Sciatic nerve (tissue), 2 donors: Measurements from ENCODE around the gene LUC7L. TPM values are rescaled to one million over a fixed set of nuclear protein-coding genes. Genes with fewer than 3 reads are reported as not detected.
A peak's percentile ranks its signal among the peaks of the same experiment; 100 is the strongest.
"Not testable (repeated sequence)": the region's sequence is repeated elsewhere in the genome, so short reads cannot be mapped to it uniquely, and the experiment has no call there.

Source experiments
- ATAC-seq: fragments of 200-7000 bp; cut with Tn5 transposase; one replicate; pipeline ENCODE4 v1.9.1; 2020; ENCODE audit warnings: mild to moderate bottlenecking, moderate library complexity
- DNase-seq: peaks from one replicate; pipeline ENCODE4 v3.0.0-alpha.2; 2020; ENCODE audit warnings: low spot score
- intact Hi-C: fragments of 100-400 bp; cut with DNase I; formaldehyde crosslinking; loops from one replicate; pipeline ENCODE4 v1.14.2; 2022
- total RNA-seq: library from RNA; stranded (reverse); fragmentation: NEBNext Ultra II Directional; extraction: Animal tissue kit (Norgen Biotek cat#: 25700); gene quantifications from one replicate; pipeline ENCODE4 v1.2.1, GENCODE V29; 2021
- donor health status: DM: no; HTN: no; CAD: no.
- donor health status: DM: no; HTN: no; CAD: no.

LUC7L gene
- total RNA-seq, 1 donor from 2014 or later: 102 TPM

DNA sequence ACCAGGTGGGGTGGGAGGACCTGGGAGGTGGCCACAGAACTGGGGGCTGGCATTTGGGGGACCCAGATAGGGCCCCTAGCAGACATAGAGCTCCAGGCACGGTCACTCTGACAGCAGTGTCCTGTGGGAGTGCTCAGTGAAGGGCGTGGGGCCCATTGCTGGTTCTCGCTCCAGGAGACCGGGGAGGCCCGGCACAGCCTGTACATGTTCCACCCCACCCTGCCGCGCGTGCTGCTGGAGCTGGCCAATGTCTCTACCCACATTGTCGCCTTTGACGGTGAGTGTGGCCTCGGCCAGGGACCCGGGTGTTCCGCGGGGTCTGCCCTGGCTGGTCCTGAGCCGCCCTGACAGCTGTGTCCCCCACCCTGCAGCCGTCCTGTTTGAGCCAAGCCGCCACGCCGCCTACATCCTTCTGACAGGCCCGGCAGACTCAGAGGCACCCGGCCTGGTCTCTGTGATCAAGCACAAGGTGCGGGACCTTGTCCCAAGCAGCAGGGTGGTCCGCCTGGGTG lies 35.2 kb upstream of the LUC7L start:
- intact Hi-C loops: no loop called here
- DNase-seq: no peak
- no peak for ATAC-seq

DNA sequence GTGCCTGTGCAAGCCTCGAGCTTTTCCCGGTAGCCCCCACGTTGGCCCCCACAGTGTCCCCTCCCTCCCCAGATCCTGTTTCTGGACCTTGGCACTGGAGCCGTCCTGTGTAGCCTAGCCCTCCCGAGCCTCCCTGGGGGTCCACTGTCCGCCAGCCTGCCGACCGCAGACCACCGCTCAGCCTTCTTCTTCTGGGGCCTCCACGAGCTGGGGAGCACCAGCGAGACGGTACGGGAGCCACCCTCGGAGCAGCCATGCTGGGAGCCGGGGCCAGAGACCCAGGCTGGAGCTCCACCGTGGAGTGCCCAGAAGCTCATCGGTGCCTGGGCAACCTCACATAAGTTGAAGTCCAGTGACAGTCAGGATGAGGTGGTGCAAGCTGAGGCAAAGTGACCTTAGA lies 34.7 kb upstream of the LUC7L start:
- intact Hi-C loops: no loop called here
- DNase-seq (no peak), ATAC-seq (no peak)

DNA sequence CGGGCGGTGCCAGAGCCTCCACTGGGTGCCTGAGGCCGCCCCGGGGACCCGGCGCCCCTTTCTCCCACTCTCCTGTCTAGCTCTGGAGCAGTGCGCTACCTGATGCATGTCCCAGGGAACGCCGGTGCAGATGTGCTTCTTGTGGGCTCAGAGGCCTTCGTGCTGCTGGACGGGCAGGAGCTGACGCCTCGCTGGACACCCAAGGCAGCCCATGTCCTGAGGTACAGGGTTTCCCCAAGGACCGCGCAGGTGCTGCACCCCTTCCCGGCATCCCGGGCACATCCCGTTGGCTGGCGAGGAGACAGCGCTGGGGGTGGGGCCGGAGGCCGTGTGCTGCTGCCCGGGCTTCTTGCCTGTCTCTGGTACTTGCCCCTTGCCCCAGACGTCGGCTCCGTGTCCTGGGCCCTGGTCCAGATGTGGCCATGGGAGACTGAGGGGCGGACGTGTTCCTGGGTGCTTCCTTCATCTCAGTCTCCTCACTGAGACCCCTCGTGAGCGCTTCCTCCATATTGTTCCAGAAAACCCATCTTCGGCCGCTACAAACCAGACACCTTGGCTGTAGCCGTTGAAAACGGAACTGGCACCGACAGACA lies 34.0 kb upstream of the LUC7L start:
- intact Hi-C loops: no loop called here
- ATAC-seq (no peak), DNase-seq (no peak)

DNA sequence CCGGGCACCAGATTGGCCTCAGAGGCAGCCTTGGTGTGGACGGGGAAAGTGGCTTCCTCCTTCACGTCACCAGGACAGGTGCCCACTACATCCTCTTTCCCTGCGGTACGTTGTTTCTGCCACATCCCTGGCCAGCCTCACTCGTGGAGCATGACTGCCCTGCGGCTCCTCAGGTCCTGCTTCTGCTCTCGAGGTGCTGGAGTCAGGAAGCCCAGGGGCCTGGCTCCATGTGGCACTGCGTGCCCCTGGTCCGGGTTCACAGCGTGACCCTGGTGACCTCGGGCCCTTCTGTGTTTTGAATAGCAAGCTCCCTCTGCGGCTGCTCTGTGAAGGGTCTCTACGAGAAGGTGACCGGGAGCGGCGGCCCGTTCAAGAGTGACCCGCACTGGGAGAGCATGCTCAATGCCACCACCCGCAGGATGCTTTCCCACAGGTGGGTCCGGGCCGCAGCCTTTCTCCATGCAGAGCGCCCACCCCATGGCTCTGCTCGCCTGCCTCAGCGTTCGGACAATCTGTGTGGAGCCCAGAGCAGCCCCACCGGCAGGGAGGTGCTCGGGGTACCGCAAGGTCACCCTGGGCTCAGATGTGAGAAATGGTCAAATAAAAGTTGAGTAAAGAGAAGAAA lies 33.0 kb upstream of the LUC7L start:
- ATAC-seq (no peak), DNase-seq (no peak)
- intact Hi-C loops: no loop called here

DNA sequence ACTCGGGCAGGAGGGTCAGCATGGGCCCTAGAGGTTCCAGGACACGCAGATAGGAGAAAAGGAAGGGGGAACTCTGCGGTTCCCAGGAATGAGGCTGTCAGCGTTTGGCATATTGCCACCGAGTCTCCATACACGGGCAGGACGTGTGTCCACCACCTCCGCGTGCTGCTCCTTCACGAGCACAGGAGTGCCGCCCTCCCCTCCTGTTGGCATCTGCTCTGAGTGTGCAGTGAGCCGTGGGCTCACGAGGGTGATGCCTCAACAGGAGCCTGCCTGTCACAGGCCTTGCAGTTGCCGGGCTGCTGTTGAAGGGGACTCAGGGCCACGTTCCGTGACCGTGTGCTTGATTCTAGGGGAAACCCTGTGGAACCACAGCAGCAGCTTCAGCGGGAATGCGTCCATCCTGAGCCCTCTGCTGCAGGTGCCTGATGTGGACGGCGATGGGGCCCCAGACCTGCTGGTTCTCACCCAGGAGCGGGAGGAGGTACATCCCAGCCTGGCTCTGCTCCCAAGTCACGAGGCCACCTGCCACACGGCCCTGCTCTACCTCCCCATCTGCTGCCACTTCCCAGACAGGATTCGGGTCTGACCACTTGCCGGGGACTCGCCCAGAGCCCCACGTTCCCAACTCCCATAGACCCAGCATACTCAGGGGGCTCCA lies 31.9 kb upstream of the LUC7L start:
- intact Hi-C loops: no loop called here
- DNase-seq: no peak
- ATAC-seq: no peak

DNA sequence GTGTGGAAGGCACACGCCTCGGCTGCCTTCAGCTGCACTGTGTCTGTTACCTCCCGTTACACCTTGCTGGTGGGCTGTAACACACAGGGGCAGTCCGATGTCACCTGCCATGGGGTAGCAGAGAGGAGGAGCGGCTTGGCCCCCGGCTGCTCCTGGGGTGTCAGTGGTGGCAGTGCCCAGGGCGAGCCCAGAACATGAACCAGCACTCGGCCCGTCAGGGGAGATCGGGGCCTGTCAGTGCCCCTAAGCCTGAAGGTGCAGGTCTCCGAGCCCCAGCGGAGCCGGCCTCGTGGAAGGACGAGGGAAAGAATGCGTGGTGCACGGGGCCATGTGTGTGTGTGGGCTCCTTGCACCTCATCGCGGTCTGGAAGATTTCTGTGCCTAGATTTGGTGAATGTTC lies 31.1 kb upstream of the LUC7L start:
- intact Hi-C loops: no loop called here
- DNase-seq (no peak), ATAC-seq (no peak)

DNA sequence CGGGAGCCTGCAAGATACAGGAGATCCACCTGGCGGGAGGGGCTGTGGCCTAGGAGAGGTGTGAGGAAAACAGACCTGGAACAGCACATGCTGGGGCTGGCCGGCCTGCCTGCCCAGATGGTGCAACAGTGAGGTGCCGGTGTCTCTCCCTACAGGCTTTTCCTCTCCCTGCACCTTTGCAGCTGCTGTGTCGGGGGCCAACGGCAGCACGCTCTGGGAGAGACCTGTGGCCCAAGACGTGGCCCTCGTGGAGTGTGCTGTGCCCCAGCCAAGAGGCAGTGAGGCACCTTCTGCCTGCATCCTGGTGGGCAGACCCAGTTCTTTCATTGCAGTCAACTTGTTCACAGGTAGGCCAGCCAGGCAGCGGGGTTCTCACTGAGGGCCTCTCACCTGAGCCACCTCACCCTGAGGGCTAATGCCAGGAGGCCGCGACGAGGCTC lies 30.6 kb upstream of the LUC7L start:
- ATAC-seq: no peak
- no peak for DNase-seq
- intact Hi-C loops: no loop called here

DNA sequence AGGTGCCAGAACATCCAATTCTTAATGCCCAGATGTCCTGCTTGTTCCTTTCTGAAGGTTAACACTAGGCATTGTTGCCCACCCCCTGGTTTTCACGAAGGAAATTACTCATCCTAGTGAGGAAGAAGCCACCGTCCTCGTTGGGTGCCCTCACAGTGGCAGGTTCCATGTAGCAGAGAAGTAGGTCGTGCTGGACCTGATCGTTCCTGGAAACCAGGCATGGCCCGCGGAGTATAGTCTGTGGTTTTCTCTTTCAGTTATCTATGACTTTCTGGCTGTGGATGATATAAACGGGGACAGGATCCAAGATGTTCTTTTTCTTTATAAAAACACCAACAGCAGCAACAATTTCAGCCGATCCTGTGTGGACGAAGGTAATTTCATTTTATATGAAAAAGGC lies 30.0 kb upstream of the LUC7L start:
- ATAC-seq (no peak), DNase-seq (no peak)
- intact Hi-C loops: no loop called here

DNA sequence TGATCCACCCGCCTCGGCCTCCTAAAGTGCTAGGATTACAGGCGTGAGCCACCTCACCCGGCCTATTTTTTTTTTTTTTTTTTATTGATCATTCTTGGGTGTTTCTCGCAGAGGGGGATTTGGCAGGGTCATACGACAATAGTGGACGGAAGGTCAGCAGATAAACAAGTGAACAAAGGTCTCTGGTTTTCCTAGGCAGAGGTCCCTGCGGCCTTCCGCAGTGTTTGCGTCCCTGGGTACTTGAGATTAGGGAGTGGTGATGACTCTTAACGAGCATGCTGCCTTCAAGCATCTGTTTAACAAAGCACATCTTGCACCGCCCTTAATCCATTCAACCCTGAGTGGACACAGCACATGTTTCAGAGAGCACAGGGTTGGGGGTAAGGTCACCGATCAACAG lies 28.8 kb upstream of the LUC7L start:
- intact Hi-C loops, ATAC-seq, DNase-seq: not testable (repeated sequence)

DNA sequence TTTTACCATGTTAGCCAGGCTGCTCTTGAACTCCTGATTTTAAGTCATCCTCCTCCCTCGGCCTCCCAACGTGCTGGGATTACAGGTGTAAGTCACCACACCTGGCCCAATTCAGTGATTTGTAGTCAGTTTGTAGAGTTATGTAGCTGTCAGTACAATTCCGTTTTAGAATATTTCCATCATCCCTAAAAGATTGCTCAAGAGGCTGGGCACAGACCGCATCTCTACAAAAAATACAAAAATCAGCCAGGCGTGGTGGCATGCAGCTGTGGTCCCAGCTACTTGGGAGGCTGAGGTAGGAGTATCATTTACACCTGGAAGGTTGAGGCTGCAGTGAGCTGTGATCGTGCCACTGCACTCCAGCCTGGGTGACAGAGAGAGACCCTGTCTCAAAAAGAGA lies 25.9 kb upstream of the LUC7L start:
- intact Hi-C loops: no loop called here
- ATAC-seq (no peak), DNase-seq (no peak)

DNA sequence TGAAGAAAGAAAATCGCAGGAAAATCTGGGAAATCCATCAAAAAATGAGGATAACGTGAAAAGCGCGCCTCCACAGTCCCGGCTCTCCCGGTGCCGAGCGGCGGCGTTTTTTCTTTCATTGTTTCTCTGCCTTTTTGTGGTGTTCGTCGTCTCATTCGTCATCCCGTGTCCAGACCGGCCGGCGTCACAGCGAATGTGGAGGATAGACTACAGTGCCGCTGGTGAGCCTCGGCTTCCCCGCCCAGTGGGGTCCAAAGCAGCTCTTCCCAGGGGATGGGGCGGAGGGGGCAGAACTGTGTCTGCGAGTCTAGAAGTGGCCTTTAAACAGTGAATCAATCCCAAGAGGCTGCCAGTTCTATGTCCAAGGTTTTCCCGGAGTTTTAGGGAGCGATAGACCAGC lies 25.2 kb upstream of the LUC7L start:
- intact Hi-C loops: no loop called here
- DNase-seq (no peak), ATAC-seq (no peak)

DNA sequence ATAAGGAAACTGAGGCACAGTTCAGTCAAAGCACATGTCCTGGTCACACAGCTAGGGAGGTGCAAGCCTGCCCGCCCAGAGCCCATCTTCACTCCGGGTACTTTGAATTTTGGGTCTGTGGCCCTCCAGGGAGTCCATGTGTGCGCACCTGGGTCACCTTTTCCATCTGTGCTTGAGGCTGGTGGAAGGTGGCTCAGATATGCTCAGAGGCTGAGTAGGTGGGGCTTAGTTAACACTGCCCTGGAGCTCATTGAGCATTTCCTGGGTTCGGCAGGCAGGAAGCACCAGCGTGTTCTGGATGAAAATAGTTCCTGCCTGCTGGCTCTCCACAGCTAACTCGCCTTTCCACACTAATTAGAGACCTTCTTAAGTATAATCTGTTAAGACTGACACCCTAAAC lies 24.6 kb upstream of the LUC7L start:
- intact Hi-C loops: no loop called here
- ATAC-seq (no peak), DNase-seq (no peak)

DNA sequence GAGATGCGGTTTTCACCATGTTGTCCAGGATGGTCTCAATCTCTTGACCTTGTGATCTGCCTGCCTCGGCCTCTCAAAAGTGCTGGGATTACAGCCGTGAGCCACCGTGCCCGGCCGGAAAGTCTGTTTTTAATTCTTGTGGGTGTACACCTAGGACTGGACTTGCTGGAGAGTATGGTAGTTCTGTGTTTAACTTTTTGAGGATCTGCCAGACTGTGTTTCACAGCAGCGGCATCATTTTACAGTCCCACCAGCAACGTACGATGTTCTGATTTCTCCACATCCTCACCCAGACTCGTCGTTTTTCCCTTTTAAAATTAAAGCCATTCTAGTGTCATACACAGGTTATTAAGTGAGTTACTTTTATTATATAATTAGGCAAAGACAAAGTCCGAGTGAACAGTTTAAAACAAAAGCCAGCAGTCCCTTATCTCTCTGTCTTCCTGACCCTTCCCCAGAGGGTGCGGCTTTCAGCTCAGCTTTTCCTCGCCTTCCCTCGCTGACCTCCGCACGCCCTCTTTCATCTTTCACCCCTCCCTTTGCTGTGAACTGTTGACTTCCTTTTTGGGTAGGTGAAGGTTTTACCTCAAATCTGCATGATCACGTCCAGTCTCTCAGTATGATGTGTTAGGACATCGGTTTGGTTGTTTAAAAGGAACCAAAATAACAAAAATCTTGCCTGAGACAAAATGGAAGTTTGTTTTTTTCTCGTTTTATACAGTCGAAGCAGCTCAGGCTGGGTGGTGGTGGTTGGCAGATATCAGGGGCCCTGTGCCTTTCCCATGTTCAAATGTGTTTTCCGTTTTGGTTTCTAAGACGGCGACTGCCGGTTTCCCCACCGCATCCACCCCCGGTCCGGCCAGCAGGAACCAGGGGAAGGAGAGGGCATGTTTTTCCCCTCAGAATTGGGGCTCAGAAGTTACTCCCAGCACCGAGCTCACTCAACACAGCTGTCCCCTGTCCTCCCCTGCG lies 23.4 kb upstream of the LUC7L start:
- ATAC-seq: no peak
- intact Hi-C loops: no loop called here
- no peak for DNase-seq

DNA sequence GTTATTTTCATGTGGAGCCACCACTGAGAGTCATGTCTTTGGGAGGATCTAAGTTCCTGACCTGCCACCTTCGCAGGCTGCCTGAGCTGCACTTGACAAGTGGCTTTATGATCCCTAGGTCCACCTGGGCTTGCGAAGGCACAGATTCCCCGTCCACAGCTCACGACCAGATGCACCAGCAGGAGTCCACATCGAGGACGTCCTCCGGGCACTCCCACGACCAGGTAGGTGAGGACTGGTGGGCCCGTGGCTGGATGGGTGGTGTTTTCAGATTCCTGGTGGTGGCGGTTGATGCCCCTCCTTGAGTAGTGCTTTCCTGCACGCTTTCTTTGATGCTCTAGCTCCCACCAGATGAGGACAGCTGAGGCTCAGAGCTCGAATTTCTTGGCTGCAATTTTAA lies 20.2 kb upstream of the LUC7L start:
- ATAC-seq: no peak
- no peak for DNase-seq
- intact Hi-C loops: no loop called here

DNA sequence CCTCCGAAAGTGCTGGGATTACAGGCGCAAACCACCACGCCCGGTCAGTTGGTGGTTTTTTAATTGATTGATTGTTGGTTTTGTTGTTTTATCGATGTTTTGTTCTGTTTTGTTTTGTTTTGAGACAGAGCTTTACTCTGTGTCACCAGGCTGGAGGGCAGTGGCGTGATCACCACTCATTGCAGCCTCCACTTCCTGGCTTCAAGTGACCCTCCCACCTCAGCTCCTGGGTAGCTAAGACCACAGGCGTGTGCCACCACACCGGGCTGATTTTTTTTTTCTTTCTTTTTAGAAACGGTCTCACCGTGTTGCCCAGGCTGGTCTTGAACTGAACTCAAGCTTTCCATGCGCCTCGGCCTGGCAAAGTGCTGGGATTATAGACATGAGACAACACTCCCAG lies 17.8 kb upstream of the LUC7L start:
- ATAC-seq: no peak

DNA sequence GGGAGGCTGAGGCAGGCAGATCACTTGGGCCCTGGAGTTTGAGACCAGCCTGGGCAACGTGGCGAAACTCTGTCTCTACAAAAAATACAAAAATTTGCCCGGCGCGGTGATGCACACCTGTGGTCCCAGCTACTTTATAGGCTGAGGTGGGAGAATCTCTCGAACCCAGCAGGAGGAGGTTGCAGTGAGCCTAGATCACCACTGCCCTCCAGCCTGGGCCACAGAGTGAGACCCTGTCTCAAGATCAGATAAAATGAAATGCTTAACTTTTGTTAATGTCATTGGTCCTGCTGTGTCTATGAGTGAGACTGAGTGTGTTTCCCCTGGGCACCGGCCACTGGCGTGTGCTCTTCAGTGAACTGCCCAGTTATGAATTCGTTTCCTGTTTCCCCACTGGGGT lies 15.9 kb upstream of the LUC7L start:
- no peak for ATAC-seq
- intact Hi-C loops: no loop called here
- no peak for DNase-seq

More for the DNA sequence above, 17.8 kb upstream of the LUC7L start:
- DNase-seq: no peak
- intact Hi-C loops: no loop called here

DNA sequence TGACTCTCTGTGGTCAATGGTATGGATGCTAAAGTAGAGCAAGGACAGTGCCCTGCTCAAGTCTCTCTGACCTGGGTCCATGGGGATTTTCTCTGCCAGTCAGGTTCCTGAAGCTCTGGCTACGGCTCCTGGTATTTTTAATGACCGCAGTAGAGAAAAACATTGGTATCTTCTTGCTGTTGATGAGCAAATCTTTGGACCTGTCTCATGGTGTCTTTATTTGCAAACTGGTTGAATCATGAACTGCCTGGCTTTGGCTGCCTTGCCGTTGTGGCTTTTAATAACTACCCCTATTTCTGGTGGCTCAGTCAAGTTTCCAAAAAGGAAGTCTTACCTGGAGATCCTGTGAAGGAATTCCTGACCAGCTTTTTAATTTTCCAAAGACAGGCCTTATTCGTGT lies 14.1 kb upstream of the LUC7L start:
- no peak for DNase-seq
- intact Hi-C loops: no loop called here
- no peak for ATAC-seq

DNA sequence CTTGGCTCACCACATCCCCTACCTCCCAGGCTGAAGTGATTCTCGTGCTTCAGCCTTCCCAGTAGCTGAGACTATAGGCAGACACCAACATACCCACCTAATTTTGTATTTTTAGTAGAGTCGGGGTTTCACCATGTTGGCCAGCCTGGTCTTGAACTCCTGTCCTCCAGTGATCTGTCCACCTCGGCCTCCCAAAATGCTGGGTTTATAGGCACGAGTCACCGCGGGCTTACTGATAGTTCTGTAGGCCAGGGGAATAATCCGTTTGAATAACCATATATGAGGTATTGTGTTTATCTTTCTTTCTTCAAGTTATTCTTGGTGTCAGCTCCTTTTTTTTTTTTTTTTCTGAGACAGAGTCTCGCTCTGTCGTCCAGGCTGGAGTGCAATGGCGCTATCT lies 13.0 kb upstream of the LUC7L start:
- ATAC-seq (no peak), DNase-seq (no peak)
- intact Hi-C loops: no loop called here

DNA sequence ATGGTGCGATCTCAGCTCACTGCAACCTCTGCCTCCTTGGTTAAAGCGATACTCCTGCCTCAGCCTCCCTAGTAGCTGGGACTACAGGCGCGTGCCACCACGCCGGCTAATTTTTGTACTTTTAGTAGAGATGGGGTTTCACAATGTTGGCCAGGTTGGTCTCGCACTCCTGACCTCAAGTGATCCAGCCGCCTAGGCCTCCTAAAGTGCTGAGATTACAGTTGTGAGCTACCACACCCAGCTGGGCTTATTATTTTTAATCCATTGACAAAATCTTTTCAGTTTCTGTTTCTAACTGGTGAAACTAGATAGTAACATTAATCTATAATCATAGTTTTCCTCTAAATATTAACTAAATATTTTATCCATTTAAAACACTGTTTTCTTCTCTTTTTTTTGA lies 11.3 kb upstream of the LUC7L start:
- intact Hi-C loops: no loop called here

DNA sequence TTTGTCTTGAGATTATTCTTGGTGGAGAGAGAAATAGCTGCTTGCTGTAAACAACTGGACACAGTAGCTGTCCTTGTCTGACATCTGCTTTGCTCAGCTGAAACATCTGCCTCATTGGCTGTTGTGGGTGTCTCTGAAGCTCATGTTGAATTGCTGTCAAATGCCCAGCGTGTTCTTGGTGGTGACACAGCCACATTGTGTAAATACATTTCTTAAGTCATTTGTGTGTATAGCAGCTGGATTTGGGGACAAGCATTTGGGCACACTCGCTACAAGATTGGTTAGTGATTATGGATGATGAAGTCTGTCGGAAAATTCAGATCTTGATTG lies 10.7 kb upstream of the LUC7L start:
- peak; percentile 35 for ATAC-seq
- intact Hi-C loops: no loop called here
- no peak for DNase-seq

More for the DNA sequence above, 11.3 kb upstream of the LUC7L start:
- ATAC-seq (no peak), DNase-seq (no peak)
